ENCODE measurements around the gene SLC45A2. TPM values are rescaled to one million over a fixed set of nuclear protein-coding genes. Genes with fewer than 3 reads are reported as not detected.

SLC45A2 gene
- total and polyA plus RNA-seq, 7 experiments from 2014 or later, result 0.17 to 0.40 TPM; not detected in 5

DNA sequence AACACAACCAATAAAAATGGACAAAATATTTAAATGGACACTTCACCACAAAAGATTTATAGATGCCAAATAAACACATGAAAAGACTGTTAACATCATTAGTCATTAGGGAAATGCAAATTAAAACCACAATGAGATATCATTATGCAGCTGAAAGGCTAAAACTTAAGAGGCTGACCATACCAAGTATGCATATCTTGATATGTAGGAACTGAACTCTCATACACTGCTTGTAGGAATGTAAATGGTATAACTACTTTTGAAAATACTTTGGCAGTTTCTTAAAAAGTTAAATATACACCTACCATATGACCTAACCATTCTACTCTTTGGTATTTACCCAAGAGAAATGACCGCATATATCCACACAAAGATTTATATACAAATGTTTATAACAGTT, 79.1 kb downstream of the SLC45A2 start:
- H3K4me1 ChIP-seq (ENCODE audit: control insufficient read depth in 2 of 2, insufficient read depth in 2 of 2, low read length in 2 of 2), result no peaks in the 10 kb centered on the region
- H3K27ac ChIP-seq (ENCODE audit: low read depth, low read length), result no peak overlapping the region
- no peak for DNase-seq
- ATAC-seq, result no peak
- no peak overlapping the region for H3K4me3 Mint-ChIP-seq
- H3K27me3 ChIP-seq (ENCODE audit: control insufficient read depth in 2 of 2, insufficient read depth in 2 of 2, low read length in 2 of 2), result no peaks in the 10 kb centered on the region
- peaks cover 5 to 16% (median 14%) of the 10 kb centered on the region in 5 donors for H3K27me3 Mint-ChIP-seq
- no peak overlapping the region for H3K4me3 ChIP-seq (ENCODE audit: low read length)
- CTCF ChIA-PET, result no interaction called here
- POLR2A ChIA-PET, result no interaction called here
- intact Hi-C loops (cut with micrococcal nuclease), result no loop called here
- H3K4me1 Mint-ChIP-seq, result no peaks in the 10 kb centered on the region
- H3K9me3 Mint-ChIP-seq, result peaks cover 6 to 72% (median 32%) of the 10 kb centered on the region in 11 donors
- H3K9me3 ChIP-seq (ENCODE audit: control insufficient read depth in 2 of 3, low read length in 3 of 3), result peaks cover 0 to 17% (median 0%) of the 10 kb centered on the region in 3 experiments
- H3K36me3 Mint-ChIP-seq, result peaks cover 0 to 9% (median 2%) of the 10 kb centered on the region in 5 donors
- no peaks in the 10 kb centered on the region for H3K36me3 ChIP-seq (ENCODE audit: control insufficient read depth in 2 of 3, insufficient read depth in 3 of 3, low read length in 3 of 3)
- no peak overlapping the region for H3K27ac Mint-ChIP-seq

DNA sequence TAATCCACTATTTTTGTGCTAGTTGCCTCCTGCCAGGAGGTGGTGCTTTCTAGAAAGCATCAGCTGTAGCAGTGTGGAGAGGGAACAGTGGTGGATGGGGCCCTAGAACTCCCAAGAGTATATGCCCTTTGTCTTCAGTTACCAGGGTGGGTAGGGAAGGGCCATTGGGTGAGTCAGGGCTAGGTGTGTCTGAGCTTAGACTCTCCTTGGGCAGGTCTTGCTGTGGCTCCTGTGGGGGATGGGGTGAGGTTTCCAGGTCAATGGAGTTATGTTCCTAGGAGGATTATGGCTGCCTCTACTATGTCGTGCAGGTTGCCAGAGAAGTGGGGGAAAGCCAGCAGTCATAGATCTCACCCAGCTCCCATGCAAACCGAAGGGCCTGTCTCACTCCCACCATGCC, 81.4 kb downstream of the SLC45A2 start:
- ChIA-PET CTCF (no interaction called here), POLR2A (no interaction called here)
- no peaks in the 10 kb centered on the region for H3K36me3 ChIP-seq (ENCODE audit: control insufficient read depth in 2 of 3, insufficient read depth in 3 of 3, low read length in 3 of 3)
- intact Hi-C loops (cut with micrococcal nuclease), result no loop called here
- peaks cover 0 to 17% (median 0%) of the 10 kb centered on the region in 3 experiments for H3K9me3 ChIP-seq (ENCODE audit: control insufficient read depth in 2 of 3, low read length in 3 of 3)
- DNase-seq, result no peak
- H3K27me3 ChIP-seq (ENCODE audit: control insufficient read depth in 2 of 2, insufficient read depth in 2 of 2, low read length in 2 of 2), result no peaks in the 10 kb centered on the region
- ATAC-seq, result no peak
- H3K4me3 ChIP-seq (ENCODE audit: low read length), result no peak overlapping the region
- Mint-ChIP-seq H3K27ac (no peak overlapping the region), H3K27me3 (peaks cover 0 to 14% (median 5%) of the 10 kb centered on the region in 5 donors), H3K36me3 (peaks cover 0 to 5% (median 2%) of the 10 kb centered on the region in 5 donors), H3K4me1 (peaks cover 0 to 6% (median 0%) of the 10 kb centered on the region in 7 donors), H3K4me3 (no peak overlapping the region), H3K9me3 (peaks cover 6 to 60% (median 29%) of the 10 kb centered on the region in 11 donors)
- H3K4me1 ChIP-seq (ENCODE audit: control insufficient read depth in 2 of 2, insufficient read depth in 2 of 2, low read length in 2 of 2), result no peaks in the 10 kb centered on the region
- no peak overlapping the region for H3K27ac ChIP-seq (ENCODE audit: low read depth, low read length)

DNA sequence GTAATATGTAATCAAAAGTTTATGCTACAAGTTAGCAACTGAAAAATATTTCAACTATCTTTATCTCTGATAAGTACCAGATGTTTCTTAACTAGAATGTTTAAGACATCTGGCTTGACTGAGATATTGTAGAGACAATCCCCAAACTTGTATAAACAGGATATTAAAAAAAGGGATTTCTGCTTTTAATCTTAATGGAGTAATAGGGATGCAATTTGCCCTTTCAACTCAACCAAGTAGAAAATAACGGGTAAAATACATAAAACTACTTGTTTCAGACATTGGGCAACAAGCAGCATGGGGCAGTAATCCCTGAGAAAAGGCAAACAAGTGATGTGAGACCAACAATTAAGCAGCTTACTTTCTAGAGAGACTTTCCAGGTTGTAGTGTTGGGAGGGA, 83.3 kb downstream of the SLC45A2 start:
- Mint-ChIP-seq H3K36me3 (peaks cover 0 to 5% (median 0%) of the 10 kb centered on the region in 5 donors), H3K4me3 (no peak overlapping the region), H3K27ac (no peak overlapping the region), H3K9me3 (peaks cover 5 to 42% (median 19%) of the 10 kb centered on the region in 11 donors), H3K4me1 (peaks cover 0 to 6% (median 0%) of the 10 kb centered on the region in 7 donors), H3K27me3 (peaks cover 8 to 26% (median 12%) of the 10 kb centered on the region in 5 donors)
- ChIA-PET CTCF (no interaction called here), POLR2A (interaction anchor here (0.6 kb wide), 1 partner anchor 15 kb away, joined by 3 read pairs; no protein-coding TSS in a partner anchor)
- Histone ChIP-seq H3K27me3 (ENCODE audit: control insufficient read depth in 2 of 2, insufficient read depth in 2 of 2, low read length in 2 of 2) (no peaks in the 10 kb centered on the region), H3K36me3 (ENCODE audit: control insufficient read depth in 2 of 3, insufficient read depth in 3 of 3, low read length in 3 of 3) (no peaks in the 10 kb centered on the region), H3K4me1 (ENCODE audit: control insufficient read depth in 2 of 2, insufficient read depth in 2 of 2, low read length in 2 of 2) (no peaks in the 10 kb centered on the region), H3K4me3 (ENCODE audit: low read length) (no peak overlapping the region), H3K9me3 (ENCODE audit: control insufficient read depth in 2 of 3, low read length in 3 of 3) (peaks cover 0 to 2% (median 0%) of the 10 kb centered on the region in 3 experiments), H3K27ac (ENCODE audit: low read depth, low read length) (no peak overlapping the region)
- no peak for DNase-seq
- ATAC-seq, result no peak
- intact Hi-C loops (cut with micrococcal nuclease), result no loop called here

Other genes starting within 250 kb of the SLC45A2 start
- gene ADAMTS12, start 92.7 kb downstream of the SLC45A2 start, total RNA-seq, result not detected
- gene ADAMTS12, start 92.7 kb downstream of the SLC45A2 start, polyA plus RNA-seq, result not detected
- not detected for gene RXFP3, start 48.3 kb downstream of the SLC45A2 start, total RNA-seq
- gene RXFP3, start 48.3 kb downstream of the SLC45A2 start, polyA plus RNA-seq, result not detected
- 1 to 10 TPM; 2.7 to 8.3 (median 7.3) TPM for gene AMACR, start 23.4 kb upstream of the SLC45A2 start, total RNA-seq
- gene AMACR, start 23.4 kb upstream of the SLC45A2 start, polyA plus RNA-seq, result 10 to 100 TPM in 1 of 2 donors, 1 to 10 TPM in 1; 8.6 to 12.0 TPM
- gene C1QTNF3, start 58.5 kb upstream of the SLC45A2 start, total RNA-seq, result 1 to 10 TPM; 5.5 to 8.8 (median 6.2) TPM
- under 1 TPM; 0.32 to 0.52 TPM for gene C1QTNF3, start 58.5 kb upstream of the SLC45A2 start, polyA plus RNA-seq